Upper lobe of left lung (tissue), 6 donors: ENCODE measurements around the gene SUSD6. TPM values are rescaled to one million over a fixed set of nuclear protein-coding genes. Genes with fewer than 3 reads are reported as not detected.

Source experiments
- ATAC-seq, 2 donors: fragments of 200-7000 bp; cut with Tn5 transposase; one replicate each; pipeline ENCODE4 v1.9.1; 2022; ENCODE audit warnings: mild to moderate bottlenecking in 2 of 2, moderate library complexity in 2 of 2; ENCODE audit not compliant: low FRiP score in 2 of 2
- DNase-seq, 2 donors: peaks; one replicate each; pipeline ENCODE4 v3.0.0-alpha.2; 2019 to 2020
- H3K27ac ChIP-seq, 4 donors: fragments of 200-600 bp; sonication (generic); one replicate each; pipeline ENCODE4 v1.5.1; 2016 to 2019
- H3K27me3 ChIP-seq, 4 donors: fragments of 200-600 bp; sonication (generic); one replicate each; pipeline ENCODE4 v1.5.1; 2017 to 2019
- H3K36me3 ChIP-seq, 4 donors: fragments of 200-600 bp; sonication (generic); one replicate each; pipeline ENCODE4 v1.5.1; 2016 to 2019
- H3K4me1 ChIP-seq, 4 donors: fragments of 200-600 bp; sonication (generic); one replicate each; pipeline ENCODE4 v1.5.1; 2018 to 2019
- H3K4me3 ChIP-seq, 4 donors: fragments of 200-600 bp; sonication (generic); one replicate each; pipeline ENCODE4 v1.5.1; 2017 to 2019; ENCODE audit warnings: mild to moderate bottlenecking in 2 of 4, moderate library complexity in 1 of 4
- H3K9me3 ChIP-seq, 4 donors: fragments of 200-600 bp; sonication (generic); one replicate each; pipeline ENCODE4 v1.5.1; 2018 to 2019
- CTCF ChIP-seq, 6 experiments: fragments of 450-650 bp in 4 of 6; fragments of 200-600 bp in 2 of 6; sonication (generic) in 2 of 6; IDR thresholded peaks; one replicate each; pipeline ENCODE4 v1.5.1; 2016 to 2019; ENCODE audit warnings: antibody characterized with exemption in 6 of 6
- EP300 ChIP-seq, 4 donors: sonication (generic); formaldehyde crosslinking; IDR thresholded peaks; one replicate each; pipeline ENCODE4 v1.5.1; 2017; ENCODE audit warnings: antibody characterized with exemption in 4 of 4, control low read depth in 2 of 4
- POLR2A ChIP-seq, 4 donors: fragments of 450-650 bp; IDR thresholded peaks; one replicate each; pipeline ENCODE4 v1.5.1; 2016 to 2017; ENCODE audit warnings: antibody characterized with exemption in 4 of 4, mild to moderate bottlenecking in 2 of 4
- POLR2AphosphoS5 ChIP-seq, 2 donors: sonication (generic); formaldehyde crosslinking; IDR thresholded peaks; one replicate each; pipeline ENCODE4 v1.5.1; 2017; ENCODE audit warnings: antibody characterized with exemption in 2 of 2
- WGBS, 2 donors: methylation state at CpG; one replicate each; pipeline ENCODE4 v1.1.5; 2017 to 2018; 5-methylcytosine and 5-hydroxymethylcytosine counted together
- total RNA-seq, 6 donors: library from RNA; depleted of rRNA in 4 of 6; stranded (reverse); fragments of >200 nt in 4 of 6; gene quantifications; one replicate each; pipeline versions ENCODE4 v1.1.0 to v1.2.1, GENCODE V29; 2016 to 2021
- donor health status: DM: no; HTN: no; CAD: no; lungs with moderate emphysema.
- donor health status: DM: no; HTN: yes; CAD: no; lungs with severe emphysema.

The SUSD6 gene
- total RNA-seq, 6 donors from 2014 or later: 63.4 to 90.4 (median 81.6) TPM

GRCh38 chr14:69669375-69669774, 58.0 kb downstream of the SUSD6 start:
- peak overlapping the region in 2 of 4 donors; percentile 3 to 72 for H3K27ac ChIP-seq

GRCh38 chr14:69670093-69670492, 58.7 kb downstream of the SUSD6 start:
- DNase-seq (no peak), ATAC-seq (peak in 1 of 2 donors; percentile 34)
- Histone ChIP-seq H3K9me3 (no peaks in the 10 kb centered on the region), H3K27ac (peak overlapping the region in 3 of 4 donors; percentile 3 to 72 (median 4)), H3K4me3 (no peak overlapping the region), H3K36me3 (no peaks in the 10 kb centered on the region), H3K4me1 (peaks cover 77 to 89% (median 81%) of the 10 kb centered on the region in 4 donors), H3K27me3 (no peaks in the 10 kb centered on the region)
- TF ChIP-seq CTCF (IDR thresholded peaks at IDR 0.05) (no peak), POLR2A (IDR thresholded peaks at IDR 0.05) (no peak), POLR2AphosphoS5 (IDR thresholded peaks at IDR 0.05) (no peak), EP300 (IDR thresholded peaks at IDR 0.05) (no peak)
- 44 to 55% methylated on average over 1 of the region's 1 CpG for WGBS, 2 donors

More at GRCh38 chr14:69669375-69669774, 58.0 kb downstream of the SUSD6 start:
- no peaks in the 10 kb centered on the region for H3K9me3 ChIP-seq
- H3K27me3 ChIP-seq: no peaks in the 10 kb centered on the region
- peaks cover 77 to 89% (median 81%) of the 10 kb centered on the region in 4 donors for H3K4me1 ChIP-seq
- H3K4me3 ChIP-seq: no peak overlapping the region
- 70 to 84% methylated on average over 2 of the region's 2 CpGs for WGBS, 2 donors
- ATAC-seq (no peak), DNase-seq (no peak)
- no peak for TF ChIP-seq EP300 (IDR thresholded peaks at IDR 0.05)
- TF ChIP-seq POLR2A (IDR thresholded peaks at IDR 0.05): no peak
- no peak for TF ChIP-seq POLR2AphosphoS5 (IDR thresholded peaks at IDR 0.05)
- no peak for TF ChIP-seq CTCF (IDR thresholded peaks at IDR 0.05)
- H3K36me3 ChIP-seq: no peaks in the 10 kb centered on the region

GRCh38 chr14:69671365-69672030, 60.1 kb downstream of the SUSD6 start:
- Histone ChIP-seq H3K4me1 (peaks cover 70 to 82% (median 75%) of the 10 kb centered on the region in 4 donors), H3K27me3 (no peaks in the 10 kb centered on the region), H3K4me3 (no peak overlapping the region), H3K9me3 (no peaks in the 10 kb centered on the region), H3K27ac (peak overlapping the region; percentile 5 to 80 (median 15)), H3K36me3 (no peaks in the 10 kb centered on the region)
- ATAC-seq: no peak
- 75 to 84% methylated on average over 8 of the region's 8 CpGs for WGBS, 2 donors
- no peak for DNase-seq
- TF ChIP-seq POLR2A (IDR thresholded peaks at IDR 0.05) (no peak), POLR2AphosphoS5 (IDR thresholded peaks at IDR 0.05) (no peak)

- H3K27ac ChIP-seq: peak overlapping the region in 3 of 4 donors; percentile 36 to 80 (median 67)
These were observed 61.0 kb downstream of the SUSD6 start for GRCh38 chr14:69672356-69672755.

More at GRCh38 chr14:69672356-69672755, 61.0 kb downstream of the SUSD6 start:
- WGBS, 2 donors: 47% methylated on average over 1 of the region's 1 CpG; no CpG with 5 or more reads in 1 of the 2 donors
- H3K4me1 ChIP-seq: peaks cover 63 to 75% (median 68%) of the 10 kb centered on the region in 4 donors
- no peak overlapping the region for H3K4me3 ChIP-seq
- no peak for TF ChIP-seq CTCF (IDR thresholded peaks at IDR 0.05)
- TF ChIP-seq POLR2A (IDR thresholded peaks at IDR 0.05): no peak
- no peak for TF ChIP-seq POLR2AphosphoS5 (IDR thresholded peaks at IDR 0.05)
- TF ChIP-seq EP300 (IDR thresholded peaks at IDR 0.05): no peak
- H3K36me3 ChIP-seq: no peaks in the 10 kb centered on the region
- peak in 1 of 2 donors; percentile 49 for ATAC-seq
- no peaks in the 10 kb centered on the region for H3K9me3 ChIP-seq
- no peaks in the 10 kb centered on the region for H3K27me3 ChIP-seq
- peak in 1 of 2 donors; percentile 56 for DNase-seq
